ENCODE results near the gene AEBP1.

AEBP1 gene

DNA sequence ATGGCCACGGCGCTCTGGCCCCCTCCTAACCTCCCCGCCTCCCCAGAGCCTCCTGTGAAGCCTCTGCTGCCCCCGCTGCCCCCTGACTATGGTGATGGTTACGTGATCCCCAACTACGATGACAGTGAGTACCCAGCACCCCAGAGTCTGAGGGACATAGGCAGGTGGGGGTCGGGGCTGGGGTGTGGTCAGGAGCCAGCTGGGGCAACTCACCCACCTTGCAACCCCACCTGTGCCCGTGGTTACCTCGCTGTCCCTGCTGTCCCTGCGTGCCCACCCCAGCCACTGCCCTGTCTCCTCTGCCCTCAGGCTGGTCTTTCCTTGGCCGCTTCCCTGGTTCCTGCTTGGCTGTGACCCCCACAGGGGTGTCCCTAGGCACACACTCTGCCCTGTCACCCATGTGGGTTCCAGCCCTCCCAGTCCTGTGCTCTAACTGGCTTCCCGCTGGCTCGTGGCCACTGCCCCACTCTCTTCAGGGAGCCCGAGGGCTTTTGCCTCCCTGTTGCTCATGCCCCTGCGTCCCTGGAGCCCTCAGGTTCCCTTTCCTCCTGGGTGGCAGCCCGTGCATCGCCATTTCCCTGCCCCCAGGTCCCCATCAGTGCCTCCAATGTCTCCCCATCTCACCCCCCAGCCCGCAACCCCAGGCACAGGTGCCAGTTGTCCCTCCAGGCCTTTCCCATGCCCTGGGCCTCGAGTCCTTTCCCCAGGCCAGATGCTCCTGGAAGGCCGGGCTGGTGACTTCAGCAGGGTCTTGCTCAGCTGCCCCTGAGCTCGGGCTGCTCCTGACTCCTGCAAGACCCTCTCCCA lies 4.0 kb downstream of the AEBP1 start:
- Mint-ChIP-seq H3K27ac (no peak overlapping the region), H3K36me3 (ENCODE audit: low read depth) (peaks cover 8% of the 10 kb centered on the region), H3K27me3 (ENCODE audit: low read depth) (no peaks in the 10 kb centered on the region), H3K4me3 (peak overlapping the region in 1 of 3 experiments; percentile 39), H3K4me1 (peaks cover 17% of the 10 kb centered on the region), H3K9me3 (no peaks in the 10 kb centered on the region)
- TF ChIP-seq, protein P1, sequence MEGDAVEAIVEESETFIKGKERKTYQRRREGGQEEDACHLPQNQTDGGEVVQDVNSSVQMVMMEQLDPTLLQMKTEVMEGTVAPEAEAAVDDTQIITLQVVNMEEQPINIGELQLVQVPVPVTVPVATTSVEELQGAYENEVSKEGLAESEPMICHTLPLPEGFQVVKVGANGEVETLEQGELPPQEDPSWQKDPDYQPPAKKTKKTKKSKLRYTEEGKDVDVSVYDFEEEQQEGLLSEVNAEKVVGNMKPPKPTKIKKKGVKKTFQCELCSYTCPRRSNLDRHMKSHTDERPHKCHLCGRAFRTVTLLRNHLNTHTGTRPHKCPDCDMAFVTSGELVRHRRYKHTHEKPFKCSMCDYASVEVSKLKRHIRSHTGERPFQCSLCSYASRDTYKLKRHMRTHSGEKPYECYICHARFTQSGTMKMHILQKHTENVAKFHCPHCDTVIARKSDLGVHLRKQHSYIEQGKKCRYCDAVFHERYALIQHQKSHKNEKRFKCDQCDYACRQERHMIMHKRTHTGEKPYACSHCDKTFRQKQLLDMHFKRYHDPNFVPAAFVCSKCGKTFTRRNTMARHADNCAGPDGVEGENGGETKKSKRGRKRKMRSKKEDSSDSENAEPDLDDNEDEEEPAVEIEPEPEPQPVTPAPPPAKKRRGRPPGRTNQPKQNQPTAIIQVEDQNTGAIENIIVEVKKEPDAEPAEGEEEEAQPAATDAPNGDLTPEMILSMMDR (IDR thresholded peaks at IDR 0.05; ENCODE audit: unreplicated experiment in 3 of 3): no peak

DNA sequence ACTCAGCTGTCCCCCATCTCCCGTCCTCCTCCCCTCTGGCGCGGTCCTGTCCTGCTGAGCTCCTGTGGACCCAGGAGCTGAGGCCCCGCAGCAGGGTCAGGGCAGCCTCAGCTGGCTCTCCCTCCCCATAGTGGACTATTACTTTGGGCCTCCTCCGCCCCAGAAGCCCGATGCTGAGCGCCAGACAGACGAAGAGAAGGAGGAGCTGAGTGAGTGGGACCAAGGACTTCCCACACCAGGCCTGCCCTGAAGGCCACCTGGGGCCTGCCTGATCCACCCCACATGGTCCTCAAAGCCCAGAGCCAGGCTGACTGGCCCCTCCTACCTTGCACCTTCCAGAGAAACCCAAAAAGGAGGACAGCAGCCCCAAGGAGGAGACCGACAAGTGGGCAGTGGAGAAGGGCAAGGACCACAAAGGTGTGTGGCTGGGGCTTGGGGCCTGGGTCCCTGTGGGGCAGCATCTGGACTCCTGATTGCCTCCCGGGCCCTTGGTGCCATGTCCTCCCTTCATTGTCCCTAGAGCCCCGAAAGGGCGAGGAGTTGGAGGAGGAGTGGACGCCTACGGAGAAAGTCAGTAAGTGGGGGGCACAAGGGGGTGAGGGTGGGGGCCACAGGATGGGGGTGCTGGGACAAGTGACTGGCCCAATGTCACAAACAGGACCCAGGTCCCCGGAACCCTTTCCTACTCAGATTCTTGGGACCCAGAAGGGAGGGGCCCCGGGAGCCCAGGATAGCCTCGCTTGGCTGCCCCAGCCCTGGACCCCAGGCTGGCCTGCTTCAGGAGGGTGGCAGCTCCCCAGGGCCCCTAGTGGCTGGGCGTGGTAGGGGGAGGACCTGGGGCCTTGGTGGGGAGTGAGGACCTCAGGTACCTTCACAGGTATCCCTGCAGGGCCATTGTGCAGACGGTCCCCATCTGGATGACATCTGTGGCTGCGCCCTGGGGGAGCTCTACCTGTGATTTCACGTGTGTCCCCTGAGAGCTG lies 4.9 kb downstream of the AEBP1 start:
- H3K27ac Mint-ChIP-seq: no peak overlapping the region
- TF ChIP-seq, protein P1 (IDR thresholded peaks at IDR 0.05; ENCODE audit: unreplicated experiment in 3 of 3): no peak
- no peaks in the 10 kb centered on the region for H3K27me3 Mint-ChIP-seq (ENCODE audit: low read depth)
- H3K4me1 Mint-ChIP-seq: peaks cover 16% of the 10 kb centered on the region
- H3K4me3 Mint-ChIP-seq: no peak overlapping the region
- H3K9me3 Mint-ChIP-seq: no peaks in the 10 kb centered on the region
- H3K36me3 Mint-ChIP-seq (ENCODE audit: low read depth): peaks cover 14% of the 10 kb centered on the region

DNA sequence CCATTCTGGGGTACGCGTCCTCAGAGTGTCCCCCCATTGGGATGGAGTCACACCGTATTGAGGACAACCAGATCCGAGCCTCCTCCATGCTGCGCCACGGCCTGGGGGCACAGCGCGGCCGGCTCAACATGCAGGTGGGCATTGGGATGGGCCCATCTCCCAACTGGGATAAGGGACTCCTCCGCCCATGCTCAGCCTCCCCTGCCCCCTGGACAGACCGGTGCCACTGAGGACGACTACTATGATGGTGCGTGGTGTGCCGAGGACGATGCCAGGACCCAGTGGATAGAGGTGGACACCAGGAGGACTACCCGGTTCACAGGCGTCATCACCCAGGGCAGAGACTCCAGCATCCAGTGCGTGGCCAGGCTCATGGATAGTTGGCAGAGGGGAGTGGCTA lies 5.8 kb downstream of the AEBP1 start:
- peaks cover 22% of the 10 kb centered on the region for H3K4me1 Mint-ChIP-seq
- H3K27ac Mint-ChIP-seq: no peak overlapping the region
- peaks cover 23% of the 10 kb centered on the region for H3K36me3 Mint-ChIP-seq (ENCODE audit: low read depth)
- no peaks in the 10 kb centered on the region for H3K9me3 Mint-ChIP-seq
- H3K27me3 Mint-ChIP-seq (ENCODE audit: low read depth): no peaks in the 10 kb centered on the region
- no peak overlapping the region for H3K4me3 Mint-ChIP-seq
- TF ChIP-seq, protein P1 (IDR thresholded peaks at IDR 0.05; ENCODE audit: unreplicated experiment in 3 of 3): no peak

DNA sequence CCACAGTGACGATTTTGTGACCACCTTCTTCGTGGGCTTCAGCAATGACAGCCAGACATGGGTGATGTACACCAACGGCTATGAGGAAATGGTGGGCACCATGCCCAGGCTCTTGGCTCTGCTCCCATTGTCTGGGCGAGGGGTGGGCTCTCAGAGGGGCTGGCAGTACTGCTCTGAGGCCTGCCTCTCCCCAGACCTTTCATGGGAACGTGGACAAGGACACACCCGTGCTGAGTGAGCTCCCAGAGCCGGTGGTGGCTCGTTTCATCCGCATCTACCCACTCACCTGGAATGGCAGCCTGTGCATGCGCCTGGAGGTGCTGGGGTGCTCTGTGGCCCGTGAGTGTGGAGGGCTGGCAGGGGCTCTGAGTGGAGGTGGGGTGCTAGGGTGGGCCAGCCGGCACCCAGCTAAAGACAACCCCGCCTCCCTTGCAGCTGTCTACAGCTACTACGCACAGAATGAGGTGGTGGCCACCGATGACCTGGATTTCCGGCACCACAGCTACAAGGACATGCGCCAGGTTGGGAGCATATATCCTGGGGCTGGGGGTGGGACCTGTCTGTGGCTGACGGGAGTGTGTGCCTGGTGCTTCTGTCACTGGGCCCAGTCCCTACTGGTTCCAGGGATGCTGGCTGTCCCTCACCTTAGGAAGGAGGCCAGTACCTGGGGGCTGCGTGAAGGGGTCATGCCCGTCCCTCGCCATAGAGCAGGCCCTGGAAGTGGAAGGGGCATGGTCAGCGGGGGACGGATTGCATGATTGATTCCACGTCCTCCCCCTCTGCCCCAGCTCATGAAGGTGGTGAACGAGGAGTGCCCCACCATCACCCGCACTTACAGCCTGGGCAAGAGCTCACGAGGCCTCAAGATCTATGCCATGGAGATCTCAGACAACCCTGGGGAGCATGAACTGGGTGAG lies 6.8 kb downstream of the AEBP1 start:
- H3K4me1 Mint-ChIP-seq: peaks cover 14% of the 10 kb centered on the region
- TF ChIP-seq, protein P1 (IDR thresholded peaks at IDR 0.05; ENCODE audit: unreplicated experiment in 3 of 3): no peak
- no peaks in the 10 kb centered on the region for H3K27me3 Mint-ChIP-seq (ENCODE audit: low read depth)
- H3K27ac Mint-ChIP-seq: no peak overlapping the region
- H3K9me3 Mint-ChIP-seq: no peaks in the 10 kb centered on the region
- no peak overlapping the region for H3K4me3 Mint-ChIP-seq
- peaks cover 24% of the 10 kb centered on the region for H3K36me3 Mint-ChIP-seq (ENCODE audit: low read depth)

DNA sequence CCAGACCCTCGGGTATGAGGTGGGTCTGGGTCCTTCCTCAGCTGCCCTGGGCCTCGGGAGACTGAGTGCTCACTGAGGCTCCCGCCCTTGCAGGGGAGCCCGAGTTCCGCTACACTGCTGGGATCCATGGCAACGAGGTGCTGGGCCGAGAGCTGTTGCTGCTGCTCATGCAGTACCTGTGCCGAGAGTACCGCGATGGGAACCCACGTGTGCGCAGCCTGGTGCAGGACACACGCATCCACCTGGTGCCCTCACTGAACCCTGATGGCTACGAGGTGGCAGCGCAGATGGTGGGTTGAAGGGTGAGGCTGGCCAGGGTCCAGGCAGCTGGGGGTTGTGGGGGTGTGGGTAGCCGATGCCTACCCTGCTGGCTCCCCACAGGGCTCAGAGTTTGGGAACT lies 7.6 kb downstream of the AEBP1 start:
- no peak overlapping the region for H3K27ac Mint-ChIP-seq
- peaks cover 24% of the 10 kb centered on the region for H3K36me3 Mint-ChIP-seq (ENCODE audit: low read depth)
- H3K4me3 Mint-ChIP-seq: no peak overlapping the region
- no peaks in the 10 kb centered on the region for H3K27me3 Mint-ChIP-seq (ENCODE audit: low read depth)
- peaks cover 13% of the 10 kb centered on the region for H3K4me1 Mint-ChIP-seq
- TF ChIP-seq, protein P1 (IDR thresholded peaks at IDR 0.05; ENCODE audit: unreplicated experiment in 3 of 3): no peak
- no peaks in the 10 kb centered on the region for H3K9me3 Mint-ChIP-seq
